ENCODE data around the gene ETV6.

Gene ETV6

GRCh38 chr12:11814374-11814773 is 164.9 kb downstream of the ETV6 start:
- H3K9me3 ChIP-seq (ENCODE audit: control insufficient read depth, low read length), result no peaks in the 10 kb centered on the region
- H3K4me3 ChIP-seq (ENCODE audit: extremely low read depth, insufficient read depth, low read length, poor library complexity, severe bottlenecking), result no peak overlapping the region
- H3K27ac ChIP-seq (ENCODE audit: low read depth, low read length, severe bottlenecking), result peak overlapping the region; percentile 94
- WGBS, 2 experiments (ENCODE audit: insufficient coverage in 2 of 2), result 33 to 46% methylated on average over 1 to 2 of the region's 3 CpGs
- peaks cover 44% of the 10 kb centered on the region for H3K4me1 ChIP-seq (ENCODE audit: control insufficient read depth, insufficient read depth, low read length, poor library complexity, severe bottlenecking)
- H3K36me3 ChIP-seq (ENCODE audit: control insufficient read depth, insufficient read depth, low read length), result peaks cover 1% of the 10 kb centered on the region

GRCh38 chr12:11815397-11815796 is 165.9 kb downstream of the ETV6 start:
- WGBS, 2 experiments (ENCODE audit: insufficient coverage in 2 of 2), result 87 to 95% methylated on average over 5 of the region's 5 CpGs
- Histone ChIP-seq H3K9me3 (ENCODE audit: control insufficient read depth, low read length) (no peaks in the 10 kb centered on the region), H3K4me1 (ENCODE audit: control insufficient read depth, insufficient read depth, low read length, poor library complexity, severe bottlenecking) (peaks cover 40% of the 10 kb centered on the region), H3K4me3 (ENCODE audit: extremely low read depth, insufficient read depth, low read length, poor library complexity, severe bottlenecking) (no peak overlapping the region), H3K36me3 (ENCODE audit: control insufficient read depth, insufficient read depth, low read length) (peaks cover 11% of the 10 kb centered on the region), H3K27ac (ENCODE audit: low read depth, low read length, severe bottlenecking) (no peak overlapping the region)

- WGBS, 2 experiments (ENCODE audit: insufficient coverage in 2 of 2), result 85 to 100% methylated on average over 4 of the region's 4 CpGs
- H3K4me3 ChIP-seq (ENCODE audit: extremely low read depth, insufficient read depth, low read length, poor library complexity, severe bottlenecking), result no peak overlapping the region
- H3K27ac ChIP-seq (ENCODE audit: low read depth, low read length, severe bottlenecking), result no peak overlapping the region
- peaks cover 11% of the 10 kb centered on the region for H3K4me1 ChIP-seq (ENCODE audit: control insufficient read depth, insufficient read depth, low read length, poor library complexity, severe bottlenecking)
- peaks cover 11% of the 10 kb centered on the region for H3K36me3 ChIP-seq (ENCODE audit: control insufficient read depth, insufficient read depth, low read length)
- H3K9me3 ChIP-seq (ENCODE audit: control insufficient read depth, low read length), result no peaks in the 10 kb centered on the region
These were observed 170.2 kb downstream of the ETV6 start for GRCh38 chr12:11819643-11820042.

- H3K4me3 ChIP-seq (ENCODE audit: extremely low read depth, insufficient read depth, low read length, poor library complexity, severe bottlenecking), result no peak overlapping the region
- WGBS, 2 experiments (ENCODE audit: insufficient coverage in 2 of 2), result 97 to 100% methylated on average over 3 of the region's 3 CpGs
- peaks cover 12% of the 10 kb centered on the region for H3K36me3 ChIP-seq (ENCODE audit: control insufficient read depth, insufficient read depth, low read length)
- no peaks in the 10 kb centered on the region for H3K9me3 ChIP-seq (ENCODE audit: control insufficient read depth, low read length)
- no peak overlapping the region for H3K27ac ChIP-seq (ENCODE audit: low read depth, low read length, severe bottlenecking)
- H3K4me1 ChIP-seq (ENCODE audit: control insufficient read depth, insufficient read depth, low read length, poor library complexity, severe bottlenecking), result peaks cover 9% of the 10 kb centered on the region
These were observed 171.0 kb downstream of the ETV6 start for GRCh38 chr12:11820476-11820875.

- no peak overlapping the region for H3K4me3 ChIP-seq (ENCODE audit: extremely low read depth, insufficient read depth, low read length, poor library complexity, severe bottlenecking)
- H3K9me3 ChIP-seq (ENCODE audit: control insufficient read depth, low read length), result no peaks in the 10 kb centered on the region
- 95 to 97% methylated on average over 8 to 10 of the region's 10 CpGs for WGBS, 2 experiments (ENCODE audit: insufficient coverage in 2 of 2)
- peaks cover 19% of the 10 kb centered on the region for H3K36me3 ChIP-seq (ENCODE audit: control insufficient read depth, insufficient read depth, low read length)
- H3K27ac ChIP-seq (ENCODE audit: low read depth, low read length, severe bottlenecking), result no peak overlapping the region
- H3K4me1 ChIP-seq (ENCODE audit: control insufficient read depth, insufficient read depth, low read length, poor library complexity, severe bottlenecking), result peaks cover 18% of the 10 kb centered on the region
These were observed 172.1 kb downstream of the ETV6 start for GRCh38 chr12:11821386-11822080.

GRCh38 chr12:11822081-11822834 is 172.8 kb downstream of the ETV6 start:
- 71 to 93% methylated on average over 4 to 7 of the region's 15 CpGs for WGBS, 2 experiments (ENCODE audit: insufficient coverage in 2 of 2)
- H3K4me3 ChIP-seq (ENCODE audit: extremely low read depth, insufficient read depth, low read length, poor library complexity, severe bottlenecking), result no peak overlapping the region

GRCh38 chr12:11823043-11823442 is 173.6 kb downstream of the ETV6 start:
- Histone ChIP-seq H3K36me3 (ENCODE audit: control insufficient read depth, insufficient read depth, low read length) (peaks cover 19% of the 10 kb centered on the region), H3K4me3 (ENCODE audit: extremely low read depth, insufficient read depth, low read length, poor library complexity, severe bottlenecking) (no peak overlapping the region), H3K27ac (ENCODE audit: low read depth, low read length, severe bottlenecking) (no peak overlapping the region), H3K4me1 (ENCODE audit: control insufficient read depth, insufficient read depth, low read length, poor library complexity, severe bottlenecking) (peaks cover 32% of the 10 kb centered on the region), H3K9me3 (ENCODE audit: control insufficient read depth, low read length) (no peaks in the 10 kb centered on the region)
- 94 to 98% methylated on average over 6 of the region's 7 CpGs for WGBS, 2 experiments (ENCODE audit: insufficient coverage in 2 of 2)

More at GRCh38 chr12:11822081-11822834, 172.8 kb downstream of the ETV6 start:
- Histone ChIP-seq H3K4me1 (ENCODE audit: control insufficient read depth, insufficient read depth, low read length, poor library complexity, severe bottlenecking) (peaks cover 25% of the 10 kb centered on the region), H3K36me3 (ENCODE audit: control insufficient read depth, insufficient read depth, low read length) (peaks cover 19% of the 10 kb centered on the region), H3K9me3 (ENCODE audit: control insufficient read depth, low read length) (no peaks in the 10 kb centered on the region), H3K27ac (ENCODE audit: low read depth, low read length, severe bottlenecking) (no peak overlapping the region)

GRCh38 chr12:11823593-11823992 is 174.1 kb downstream of the ETV6 start:
- H3K36me3 ChIP-seq (ENCODE audit: control insufficient read depth, insufficient read depth, low read length), result peaks cover 19% of the 10 kb centered on the region
- 93 to 94% methylated on average over 9 of the region's 9 CpGs for WGBS, 2 experiments (ENCODE audit: insufficient coverage in 2 of 2)
- no peak overlapping the region for H3K27ac ChIP-seq (ENCODE audit: low read depth, low read length, severe bottlenecking)
- H3K4me1 ChIP-seq (ENCODE audit: control insufficient read depth, insufficient read depth, low read length, poor library complexity, severe bottlenecking), result peaks cover 38% of the 10 kb centered on the region
- H3K9me3 ChIP-seq (ENCODE audit: control insufficient read depth, low read length), result no peaks in the 10 kb centered on the region
- H3K4me3 ChIP-seq (ENCODE audit: extremely low read depth, insufficient read depth, low read length, poor library complexity, severe bottlenecking), result no peak overlapping the region

- Histone ChIP-seq H3K4me3 (ENCODE audit: extremely low read depth, insufficient read depth, low read length, poor library complexity, severe bottlenecking) (no peak overlapping the region), H3K4me1 (ENCODE audit: control insufficient read depth, insufficient read depth, low read length, poor library complexity, severe bottlenecking) (peaks cover 42% of the 10 kb centered on the region), H3K9me3 (ENCODE audit: control insufficient read depth, low read length) (no peaks in the 10 kb centered on the region), H3K36me3 (ENCODE audit: control insufficient read depth, insufficient read depth, low read length) (peaks cover 19% of the 10 kb centered on the region), H3K27ac (ENCODE audit: low read depth, low read length, severe bottlenecking) (no peak overlapping the region)
- 92 to 100% methylated on average over 6 to 7 of the region's 7 CpGs for WGBS, 2 experiments (ENCODE audit: insufficient coverage in 2 of 2)
These were observed 174.6 kb downstream of the ETV6 start for GRCh38 chr12:11824069-11824468.

GRCh38 chr12:11824736-11825135 is 175.3 kb downstream of the ETV6 start:
- Histone ChIP-seq H3K36me3 (ENCODE audit: control insufficient read depth, insufficient read depth, low read length) (peaks cover 14% of the 10 kb centered on the region), H3K9me3 (ENCODE audit: control insufficient read depth, low read length) (no peaks in the 10 kb centered on the region), H3K4me1 (ENCODE audit: control insufficient read depth, insufficient read depth, low read length, poor library complexity, severe bottlenecking) (peaks cover 47% of the 10 kb centered on the region), H3K27ac (ENCODE audit: low read depth, low read length, severe bottlenecking) (no peak overlapping the region), H3K4me3 (ENCODE audit: extremely low read depth, insufficient read depth, low read length, poor library complexity, severe bottlenecking) (no peak overlapping the region)
- WGBS, 2 experiments (ENCODE audit: insufficient coverage in 2 of 2), result 82 to 100% methylated on average over 1 to 2 of the region's 3 CpGs

- Histone ChIP-seq H3K4me3 (ENCODE audit: extremely low read depth, insufficient read depth, low read length, poor library complexity, severe bottlenecking) (no peak overlapping the region), H3K9me3 (ENCODE audit: control insufficient read depth, low read length) (no peaks in the 10 kb centered on the region), H3K36me3 (ENCODE audit: control insufficient read depth, insufficient read depth, low read length) (peaks cover 10% of the 10 kb centered on the region), H3K27ac (ENCODE audit: low read depth, low read length, severe bottlenecking) (no peak overlapping the region), H3K4me1 (ENCODE audit: control insufficient read depth, insufficient read depth, low read length, poor library complexity, severe bottlenecking) (peaks cover 53% of the 10 kb centered on the region)
- 78 to 82% methylated on average over 7 of the region's 7 CpGs for WGBS, 2 experiments (ENCODE audit: insufficient coverage in 2 of 2)
These were observed 175.8 kb downstream of the ETV6 start for GRCh38 chr12:11825278-11825677.

Data from mesodermal cell (in vitro differentiated cells).